ENCODE measurements around the gene AFF1.

GRCh38 chr4:86909546-86910295 lies 25.1 kb upstream of the AFF1 start:
- TF ChIP-seq CTCF (IDR thresholded peaks at IDR 0.05; ENCODE audit: poor library complexity) (no peak), EZH2 (IDR thresholded peaks at IDR 0.05; ENCODE audit: borderline replicate concordance) (no peak), EZH2phosphoT487 (IDR thresholded peaks at IDR 0.05; ENCODE audit: low read depth, severe bottlenecking, unreplicated experiment) (no peak)
